Activated T-cell treated with anti-CD3 and anti-CD28 coated beads, Interleukin-2, amount 50 U/mL, for 4 hours (primary cell): ENCODE data around the gene IRX6. TPM values are rescaled to one million over a fixed set of nuclear protein-coding genes. Genes with fewer than 3 reads are reported as not detected.
A peak's percentile ranks its signal among the peaks of the same experiment; 100 is the strongest.

Source experiments
- ATAC-seq, 2 donors: fragments of 200-7000 bp; cut with Tn5 transposase; one replicate each; pipeline ENCODE4 v1.10.0; 2021
- DNase-seq: peaks from one replicate; pipeline ENCODE4 v3.0.0-alpha.2; 2020
- H3K27me3 Mint-ChIP-seq: one replicate; pipeline ENCODE4 v1.8.0; 2021; ENCODE audit warnings: low read depth, mixed read lengths
- H3K36me3 Mint-ChIP-seq: one replicate; pipeline ENCODE4 v1.8.0; 2022; ENCODE audit warnings: mixed read lengths; ENCODE audit not compliant: insufficient read depth
- H3K4me1 Mint-ChIP-seq: one replicate; pipeline ENCODE4 v1.8.0; 2021; ENCODE audit warnings: low read depth, mixed read lengths
- H3K4me3 Mint-ChIP-seq: one replicate; pipeline ENCODE4 v1.8.0; 2021; ENCODE audit warnings: mild to moderate bottlenecking, moderate library complexity, mixed read lengths
- H3K9me3 Mint-ChIP-seq: one replicate; pipeline ENCODE4 v1.8.0; 2021; ENCODE audit warnings: mixed read lengths
- total RNA-seq, 3 donors: library from RNA; stranded (reverse); gene quantifications; one replicate each; pipeline ENCODE4 v1.2.1, GENCODE V29; 2021

Gene IRX6
- total RNA-seq, 3 donors from 2014 or later: not detected

- Mint-ChIP-seq H3K4me3 (no peak overlapping the region), H3K4me1 (no peaks in the 10 kb centered on the region), H3K9me3 (peaks cover 4% of the 10 kb centered on the region), H3K27me3 (peaks cover 3% of the 10 kb centered on the region), H3K36me3 (no peaks in the 10 kb centered on the region)
- no peak for ATAC-seq
- DNase-seq: no peak
Measured at GRCh38 chr16:55294931-55295342, 29.1 kb upstream of the IRX6 start.

- H3K36me3 Mint-ChIP-seq: no peaks in the 10 kb centered on the region
- peaks cover 10% of the 10 kb centered on the region for H3K27me3 Mint-ChIP-seq
- ATAC-seq (no peak), DNase-seq (no peak)
- peaks cover 4% of the 10 kb centered on the region for H3K9me3 Mint-ChIP-seq
- H3K4me3 Mint-ChIP-seq: no peak overlapping the region
- H3K4me1 Mint-ChIP-seq: no peaks in the 10 kb centered on the region
Measured at GRCh38 chr16:55297062-55297909, 26.7 kb upstream of the IRX6 start.

- DNase-seq (no peak), ATAC-seq (no peak)
- no peaks in the 10 kb centered on the region for H3K36me3 Mint-ChIP-seq
- peaks cover 4% of the 10 kb centered on the region for H3K9me3 Mint-ChIP-seq
- no peaks in the 10 kb centered on the region for H3K4me1 Mint-ChIP-seq
- peaks cover 10% of the 10 kb centered on the region for H3K27me3 Mint-ChIP-seq
- H3K4me3 Mint-ChIP-seq: no peak overlapping the region
Measured at GRCh38 chr16:55297910-55298479, 26.0 kb upstream of the IRX6 start.

- no peaks in the 10 kb centered on the region for H3K36me3 Mint-ChIP-seq
- H3K4me3 Mint-ChIP-seq: no peak overlapping the region
- no peak for DNase-seq
- H3K27me3 Mint-ChIP-seq: peaks cover 12% of the 10 kb centered on the region
- no peak for ATAC-seq
- peaks cover 4% of the 10 kb centered on the region for H3K9me3 Mint-ChIP-seq
- H3K4me1 Mint-ChIP-seq: no peaks in the 10 kb centered on the region
Measured at GRCh38 chr16:55301385-55302008, 22.5 kb upstream of the IRX6 start.

- H3K4me1 Mint-ChIP-seq: no peaks in the 10 kb centered on the region
- peaks cover 2% of the 10 kb centered on the region for H3K9me3 Mint-ChIP-seq
- no peak overlapping the region for H3K4me3 Mint-ChIP-seq
- ATAC-seq (no peak), DNase-seq (no peak)
- peaks cover 12% of the 10 kb centered on the region for H3K27me3 Mint-ChIP-seq
- H3K36me3 Mint-ChIP-seq: no peaks in the 10 kb centered on the region
Measured at GRCh38 chr16:55302635-55303034, 21.4 kb upstream of the IRX6 start.

GRCh38 chr16:55308973-55309372 lies 15.0 kb upstream of the IRX6 start:
- ATAC-seq (no peak), DNase-seq (no peak)
- Mint-ChIP-seq H3K4me3 (no peak overlapping the region), H3K4me1 (no peaks in the 10 kb centered on the region), H3K27me3 (peaks cover 3% of the 10 kb centered on the region), H3K36me3 (no peaks in the 10 kb centered on the region), H3K9me3 (no peaks in the 10 kb centered on the region)

GRCh38 chr16:55322327-55322726 lies 1.7 kb upstream of the IRX6 start:
- H3K27me3 Mint-ChIP-seq: peaks cover 28% of the 10 kb centered on the region
- no peak overlapping the region for H3K4me3 Mint-ChIP-seq
- no peak for ATAC-seq
- no peaks in the 10 kb centered on the region for H3K4me1 Mint-ChIP-seq
- H3K36me3 Mint-ChIP-seq: peaks cover 2% of the 10 kb centered on the region
- no peaks in the 10 kb centered on the region for H3K9me3 Mint-ChIP-seq
- no peak for DNase-seq

- H3K9me3 Mint-ChIP-seq: no peaks in the 10 kb centered on the region
Measured at GRCh38 chr16:55324285-55325079, 479 bp downstream of the IRX6 start.

GRCh38 chr16:55325080-55325447 lies 1.1 kb downstream of the IRX6 start:
- H3K36me3 Mint-ChIP-seq: peaks cover 2% of the 10 kb centered on the region
- H3K4me1 Mint-ChIP-seq: no peaks in the 10 kb centered on the region
- H3K27me3 Mint-ChIP-seq: peaks cover 45% of the 10 kb centered on the region
- DNase-seq (no peak), ATAC-seq (no peak)
- no peaks in the 10 kb centered on the region for H3K9me3 Mint-ChIP-seq
- H3K4me3 Mint-ChIP-seq: no peak overlapping the region

More at GRCh38 chr16:55324285-55325079, 479 bp downstream of the IRX6 start:
- Mint-ChIP-seq H3K4me1 (no peaks in the 10 kb centered on the region), H3K36me3 (peaks cover 2% of the 10 kb centered on the region), H3K4me3 (no peak overlapping the region), H3K27me3 (peaks cover 39% of the 10 kb centered on the region)
- peak in 1 of 2 donors; percentile 18 for ATAC-seq
- no peak for DNase-seq

- Mint-ChIP-seq H3K4me1 (no peaks in the 10 kb centered on the region), H3K36me3 (peaks cover 2% of the 10 kb centered on the region), H3K9me3 (no peaks in the 10 kb centered on the region), H3K4me3 (no peak overlapping the region), H3K27me3 (peaks cover 50% of the 10 kb centered on the region)
- ATAC-seq (no peak), DNase-seq (no peak)
Measured at GRCh38 chr16:55325458-55326109, 1.6 kb downstream of the IRX6 start.

- Mint-ChIP-seq H3K36me3 (peaks cover 2% of the 10 kb centered on the region), H3K4me3 (no peak overlapping the region), H3K4me1 (no peaks in the 10 kb centered on the region), H3K9me3 (no peaks in the 10 kb centered on the region), H3K27me3 (peaks cover 59% of the 10 kb centered on the region)
- no peak for ATAC-seq
- no peak for DNase-seq
Measured at GRCh38 chr16:55326261-55327092, 2.5 kb downstream of the IRX6 start.

- no peaks in the 10 kb centered on the region for H3K4me1 Mint-ChIP-seq
- H3K27me3 Mint-ChIP-seq: peaks cover 78% of the 10 kb centered on the region
- DNase-seq (no peak), ATAC-seq (no peak)
- no peak overlapping the region for H3K4me3 Mint-ChIP-seq
- H3K36me3 Mint-ChIP-seq: peaks cover 2% of the 10 kb centered on the region
- H3K9me3 Mint-ChIP-seq: no peaks in the 10 kb centered on the region
Measured at GRCh38 chr16:55328611-55329569, 4.9 kb downstream of the IRX6 start.
